ENCODE data around the gene CCDC127. TPM values are rescaled to one million over a fixed set of nuclear protein-coding genes. Genes with fewer than 3 reads are reported as not detected.

The CCDC127 gene
- total and polyA plus RNA-seq, 2 of the 4 experiments (the other 2 are of a cell fraction) = 3.2 to 3.9 TPM

- POLR2A ChIA-PET (ENCODE audit: unreplicated experiment) = no interaction called here
These were observed 20.0 kb downstream of the CCDC127 start for GRCh38 chr5:197892-198489.

More at GRCh38 chr5:197892-198489, 20.0 kb downstream of the CCDC127 start:
- no TSS peak for BruUV-seq (replicated peaks)
- intact Hi-C loops (cut with micrococcal nuclease) (no loop called here), in situ Hi-C loops (cut with MboI; ENCODE audit: low sequenced_read_pairs) (no loop called here), dilution Hi-C loops (cut with HindIII; ENCODE audit: low sequenced_read_pairs, unreplicated experiment) (no loop called here)
- WGBS, 2 experiments (ENCODE audit: extremely low coverage in 2 of 2, insufficient read length in 1 of 2) = 100% methylated on average over 1 of the region's 12 CpGs; no CpG with 5 or more reads in 1 of the 2 experiments
- DNase-seq (no peak), ATAC-seq (ENCODE audit: low read depth) (no peak)
- CTCF ChIA-PET = no interaction called here
- Histone ChIP-seq H3K56ac (ENCODE audit: extremely low read depth, insufficient read depth, low read length) (no peak overlapping the region; the same call in 1 of the 2 replicates), H3K27me3 (ENCODE audit: control insufficient read depth, insufficient read depth, low read length) (no peaks in the 10 kb centered on the region; the same call in 1 of the 2 replicates), H3K18ac (ENCODE audit: low read depth, low read length) (no peak overlapping the region), H3K27ac (ENCODE audit: insufficient read depth, low read length) (no peak overlapping the region), H4K91ac (ENCODE audit: insufficient read depth, low read depth, low read length) (no peak overlapping the region), H2BK20ac (ENCODE audit: low read depth, low read length) (no peak overlapping the region), H3K4me2 (ENCODE audit: low read depth, low read length) (no peak overlapping the region), H2AK5ac (ENCODE audit: low read depth, low read length) (no peak overlapping the region), H3K4me1 (ENCODE audit: control insufficient read depth, insufficient read depth, low read length) (no peaks in the 10 kb centered on the region), H2BK5ac (ENCODE audit: low read depth, low read length, poor library complexity, severe bottlenecking) (no peak overlapping the region), H3K23ac (ENCODE audit: low read depth, low read length) (no peak overlapping the region), H4K8ac (ENCODE audit: low read depth in 2 of 2, low read length in 2 of 2) (no peak overlapping the region), H3K9me3 (ENCODE audit: control insufficient read depth, insufficient read depth, low read length) (no peaks in the 10 kb centered on the region), H3K4me3 (ENCODE audit: insufficient read depth, low read depth, low read length) (no peak overlapping the region), H3K4ac (ENCODE audit: low read depth, low read length) (no peak overlapping the region), H3K36me3 (ENCODE audit: control insufficient read depth, insufficient read depth, low read length) (peaks cover 4% of the 10 kb centered on the region), H3K14ac (replicated peaks; ENCODE audit: low read depth, low read length) (no peak overlapping the region), H3K9ac (ENCODE audit: low read depth, low read length) (no peak overlapping the region), H2AK9ac (replicated peaks; ENCODE audit: low read depth, low read length, poor library complexity) (no peak overlapping the region), H2BK120ac (ENCODE audit: low read depth, low read length) (no peak overlapping the region), H2BK15ac (ENCODE audit: low read depth, low read length) (no peak overlapping the region), H3K9me1 (ENCODE audit: insufficient read depth, low read length) (peaks cover 2% of the 10 kb centered on the region; the same call in 1 of the 2 replicates), H4K5ac (ENCODE audit: low read depth, low read length) (no peak overlapping the region), H4K20me1 (ENCODE audit: insufficient read depth, low read length) (no peaks in the 10 kb centered on the region; the same call in none of the 2 replicates), H2AFZ (replicated peaks; ENCODE audit: low read length, poor library complexity) (no peak overlapping the region), H3K79me1 (ENCODE audit: low read depth in 1 of 2, low read length in 2 of 2) (peaks cover 0 to 10% of the 10 kb centered on the region in 2 experiments; a peak in 2 of 4 replicates)
- no peak for TF ChIP-seq CHD1 (IDR thresholded peaks at IDR 0.05; ENCODE audit: low read depth, low read length)
- no peak for TF ChIP-seq MAFK (IDR thresholded peaks at IDR 0.05; ENCODE audit: low read depth, low read length)
- TF ChIP-seq MXI1 (IDR thresholded peaks at IDR 0.05; ENCODE audit: borderline replicate concordance, low read depth, low read length) = no peak
- no peak for TF ChIP-seq MAZ (IDR thresholded peaks at IDR 0.05; ENCODE audit: borderline replicate concordance, low read depth, low read length)
- no peak for TF ChIP-seq RFX5 (IDR thresholded peaks at IDR 0.05; ENCODE audit: low read depth, low read length)
- no peak for TF ChIP-seq USF2 (IDR thresholded peaks at IDR 0.05; ENCODE audit: low read depth, low read length)
- TF ChIP-seq FOS (IDR thresholded peaks at IDR 0.05; ENCODE audit: low read depth, low read length) = no peak
- no peak for TF ChIP-seq BHLHE40 (IDR thresholded peaks at IDR 0.05; ENCODE audit: low read depth, low read length)
- no peak for TF ChIP-seq NFE2L2 (IDR thresholded peaks at IDR 0.05; ENCODE audit: low read depth, low read length)
- TF ChIP-seq ELK1 (IDR thresholded peaks at IDR 0.05; ENCODE audit: borderline replicate concordance, low read depth, low read length) = no peak
- no peak for TF ChIP-seq RCOR1 (IDR thresholded peaks at IDR 0.05; ENCODE audit: insufficient replicate concordance, low read length)
- TF ChIP-seq RAD21 (IDR thresholded peaks at IDR 0.05; ENCODE audit: low read length) = no peak
- TF ChIP-seq CEBPB (IDR thresholded peaks at IDR 0.05; ENCODE audit: low read depth, low read length) = no peak
- TF ChIP-seq SMC3 (IDR thresholded peaks at IDR 0.05; ENCODE audit: low read depth, low read length) = no peak
- TF ChIP-seq POLR2A (IDR thresholded peaks at IDR 0.05; ENCODE audit: low read depth, low read length) = no peak
- no peak for TF ChIP-seq CTCF (conservative IDR thresholded peaks at IDR 0.05; ENCODE audit: low read depth, low read length)
